Activated CD8-positive, alpha-beta memory T cell treated with anti-CD3 and anti-CD28 coated beads, Interleukin-2, amount 50 U/mL, for 4 hours (primary cell): ENCODE measurements around the gene IL25.

Experiments
- DNase-seq: peaks from one replicate; pipeline ENCODE4 v3.0.0-alpha.2; 2020

Gene IL25

GRCh38 chr14:23354990-23355389 is 17.6 kb upstream of the IL25 start:
- DNase-seq = no peak

GRCh38 chr14:23355871-23356435 is 16.7 kb upstream of the IL25 start:
- no peak for DNase-seq

- no peak for DNase-seq
Measured at GRCh38 chr14:23356662-23357061, 15.9 kb upstream of the IL25 start.

GRCh38 chr14:23357261-23357660 is 15.3 kb upstream of the IL25 start:
- no peak for DNase-seq

GRCh38 chr14:23358042-23358441 is 14.6 kb upstream of the IL25 start:
- no peak for DNase-seq

- no peak for DNase-seq
Measured at GRCh38 chr14:23358553-23359166, 13.9 kb upstream of the IL25 start.

- DNase-seq = no peak
Measured at GRCh38 chr14:23359167-23359626, 13.4 kb upstream of the IL25 start.

GRCh38 chr14:23359722-23360447 is 12.7 kb upstream of the IL25 start:
- DNase-seq = no peak

GRCh38 chr14:23360496-23360895 is 12.1 kb upstream of the IL25 start:
- no peak for DNase-seq

GRCh38 chr14:23361320-23361719 is 11.3 kb upstream of the IL25 start:
- DNase-seq = no peak

GRCh38 chr14:23361763-23362162 is 10.8 kb upstream of the IL25 start:
- no peak for DNase-seq

- no peak for DNase-seq
Measured at GRCh38 chr14:23362200-23362599, 10.4 kb upstream of the IL25 start.

- DNase-seq = no peak
Measured at GRCh38 chr14:23364164-23365035, 8.2 kb upstream of the IL25 start.

GRCh38 chr14:23365036-23365731 is 7.4 kb upstream of the IL25 start, which contains the start of gene EFS:
Gene EFS (minus strand): TSS chr14:23365172. CDS start chr14:23365025, 147 bp downstream.
- DNase-seq = no peak

GRCh38 chr14:23365732-23366425 is 6.7 kb upstream of the IL25 start:
- DNase-seq = no peak

GRCh38 chr14:23366426-23366921 is 6.1 kb upstream of the IL25 start:
- no peak for DNase-seq

- no peak for DNase-seq
Measured at GRCh38 chr14:23370221-23370620, 2.4 kb upstream of the IL25 start.

- DNase-seq = no peak
Measured at GRCh38 chr14:23371865-23372264, 744 bp upstream of the IL25 start.

GRCh38 chr14:23373041-23373440 is 432 bp downstream of the IL25 start:
- no peak for DNase-seq

GRCh38 chr14:23375527-23376251 is 3.1 kb downstream of the IL25 start:
- no peak for DNase-seq
